GM21515 (cell line): ENCODE measurements around the gene IL15RA.
"Not testable (repeated sequence)": the region's sequence is repeated elsewhere in the genome, so short reads cannot be mapped to it uniquely, and the experiment has no call there.

Experiments
- ATAC-seq: cut with Tn5 transposase; IDR thresholded peaks from one replicate; pipeline ENCODE4 v1.9.1; 2021; ENCODE audit not compliant: unreplicated experiment

Gene IL15RA

DNA sequence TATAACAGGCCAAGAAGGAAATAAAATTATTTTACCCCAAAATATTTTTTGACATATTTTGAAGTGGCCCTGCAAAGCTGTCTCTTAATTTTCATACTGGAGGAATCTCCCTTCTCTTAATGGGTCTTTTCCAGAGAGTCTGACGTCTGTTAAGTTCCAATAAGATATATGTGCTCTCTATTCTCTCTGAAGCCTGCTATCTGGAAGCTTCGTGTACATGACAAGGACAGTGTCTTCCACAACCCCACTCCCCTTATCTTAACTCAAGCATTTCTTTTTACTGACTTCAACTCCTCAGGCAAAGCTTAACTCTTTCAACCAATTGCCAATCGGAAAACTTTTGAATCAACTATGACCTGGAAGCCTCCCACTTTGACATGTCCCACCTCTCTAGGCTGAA lies 29.2 kb upstream of the IL15RA start:
- no peak for ATAC-seq

- ATAC-seq: no peak
Measured at GRCh38 chr10:6005856-6006395, 28.6 kb upstream of the IL15RA start.

DNA sequence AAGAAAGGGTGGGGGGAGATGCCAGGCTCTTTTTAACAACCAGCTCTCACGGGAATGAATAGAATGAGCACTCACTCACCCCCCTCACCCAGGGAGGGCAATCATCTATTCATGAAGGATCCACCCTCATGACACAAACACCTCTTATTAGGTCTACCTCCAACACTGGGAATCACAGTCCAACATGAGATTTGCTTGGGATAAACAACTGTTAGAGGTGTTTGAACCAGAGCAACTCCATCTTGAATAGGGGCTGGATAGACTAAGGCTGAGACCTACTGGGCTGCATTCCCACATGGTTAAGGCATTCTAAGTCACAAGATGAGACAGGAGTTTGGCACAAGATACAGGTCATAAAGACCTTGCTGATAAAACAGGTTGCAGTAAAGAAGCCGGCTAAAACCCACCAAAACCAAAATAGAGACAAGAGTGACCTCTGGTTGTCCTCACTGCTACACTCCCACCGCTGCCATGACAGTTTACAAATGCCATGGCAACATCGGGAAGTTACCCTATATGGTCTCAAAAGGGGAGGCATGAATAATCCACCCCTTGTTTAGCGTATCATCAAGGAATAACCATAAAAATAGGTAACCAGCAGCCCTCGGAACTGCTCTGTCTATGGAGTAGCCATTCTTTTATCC lies 27.9 kb upstream of the IL15RA start:
- ATAC-seq: not testable (repeated sequence)

- ATAC-seq: peak; percentile 60
Measured at GRCh38 chr10:6002809-6003510, 25.6 kb upstream of the IL15RA start.

- ATAC-seq: no peak
Measured at GRCh38 chr10:5999440-6000165, 22.3 kb upstream of the IL15RA start.

DNA sequence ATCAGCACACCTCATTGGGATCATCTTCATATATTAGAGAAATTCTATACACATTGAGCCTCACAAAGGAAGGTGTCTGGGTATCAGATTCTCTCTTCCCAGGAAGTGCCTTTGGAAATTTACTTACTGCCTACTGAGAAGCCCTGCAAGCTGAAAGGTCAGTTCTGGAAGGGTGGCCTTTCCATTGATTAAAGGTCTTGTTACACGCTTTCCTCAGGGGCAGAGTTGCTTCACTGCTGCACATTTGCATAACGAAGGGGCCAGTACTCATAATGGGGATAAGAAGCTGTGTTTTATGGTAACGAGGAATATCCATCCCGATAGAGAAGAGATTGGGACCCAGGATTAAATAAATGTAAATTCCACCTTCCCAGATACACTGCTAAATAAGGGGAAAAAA lies 19.4 kb upstream of the IL15RA start:
- no peak for ATAC-seq

DNA sequence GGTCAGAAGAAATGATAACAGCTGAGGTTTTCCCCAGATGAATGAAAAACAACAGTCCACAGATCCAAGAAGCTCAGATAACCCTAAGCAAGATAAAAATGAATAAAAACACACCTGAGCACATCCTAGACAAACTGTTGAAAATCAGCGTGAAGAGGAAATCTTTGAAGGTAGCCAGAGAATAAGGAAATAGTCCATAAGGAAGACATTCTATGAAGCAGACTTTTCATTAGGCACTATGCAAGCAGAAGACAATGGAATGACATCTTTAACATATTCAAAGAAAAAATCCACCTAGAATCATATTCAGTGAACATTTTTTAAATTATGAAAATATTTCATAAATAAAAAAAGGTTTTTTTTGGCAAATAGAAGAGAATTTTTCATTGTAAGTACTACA lies 15.1 kb upstream of the IL15RA start:
- ATAC-seq: no peak

GRCh38 chr10:5991708-5992107 lies 14.4 kb upstream of the IL15RA start:
- no peak for ATAC-seq

GRCh38 chr10:5989756-5990155 lies 12.4 kb upstream of the IL15RA start:
- no peak for ATAC-seq

DNA sequence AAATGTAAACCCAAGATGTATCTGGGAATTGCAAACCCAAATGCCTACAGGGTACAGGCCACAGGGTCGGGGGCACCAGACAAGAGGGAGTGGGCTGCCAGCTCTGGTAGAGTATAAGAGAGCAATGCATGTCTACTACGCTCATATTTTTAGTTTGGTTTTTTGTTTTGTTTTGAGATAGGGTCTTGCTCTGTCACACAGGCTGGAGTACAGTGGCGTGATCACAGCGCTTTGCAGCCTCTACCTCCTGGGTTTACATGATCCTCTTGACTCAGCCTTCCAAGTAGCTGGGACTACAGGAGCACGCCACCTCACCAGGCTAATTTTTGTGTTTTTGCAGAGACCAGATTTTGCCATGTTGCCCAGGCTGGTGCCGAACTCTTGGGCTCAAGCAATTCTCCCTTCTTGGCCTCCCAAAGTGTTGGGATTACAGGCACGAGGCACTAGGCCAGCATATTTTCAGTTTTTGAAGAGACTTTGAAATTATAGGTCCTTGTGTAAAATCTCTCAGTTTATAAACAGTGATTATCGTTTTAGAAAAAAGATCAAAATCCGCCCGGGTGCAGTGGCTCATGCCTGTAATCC lies 11.1 kb upstream of the IL15RA start:
- no peak for ATAC-seq

- no peak for ATAC-seq
Measured at GRCh38 chr10:5987747-5988146, 10.4 kb upstream of the IL15RA start.

DNA sequence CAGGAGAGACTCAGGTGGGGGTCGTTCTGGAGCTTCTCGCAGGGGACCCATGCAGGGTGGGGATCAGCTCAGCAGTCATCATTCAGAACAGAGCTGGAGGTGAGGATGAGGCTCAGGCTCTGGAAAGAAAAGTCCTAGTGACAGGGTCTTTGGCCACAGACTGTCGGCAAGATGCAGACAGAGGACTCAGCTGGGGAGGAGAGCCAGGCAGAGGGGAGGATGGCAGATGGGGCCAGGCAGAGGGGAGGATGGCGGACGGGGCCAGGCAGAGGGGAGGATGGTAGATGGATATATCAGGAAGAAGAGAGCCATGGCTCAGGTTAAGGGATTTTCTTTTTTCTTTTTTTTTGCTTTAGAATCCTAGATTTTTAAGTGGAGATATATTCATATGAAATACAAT lies 7.7 kb upstream of the IL15RA start:
- no peak for ATAC-seq

- ATAC-seq: no peak
Measured at GRCh38 chr10:5983774-5984173, 6.4 kb upstream of the IL15RA start.

DNA sequence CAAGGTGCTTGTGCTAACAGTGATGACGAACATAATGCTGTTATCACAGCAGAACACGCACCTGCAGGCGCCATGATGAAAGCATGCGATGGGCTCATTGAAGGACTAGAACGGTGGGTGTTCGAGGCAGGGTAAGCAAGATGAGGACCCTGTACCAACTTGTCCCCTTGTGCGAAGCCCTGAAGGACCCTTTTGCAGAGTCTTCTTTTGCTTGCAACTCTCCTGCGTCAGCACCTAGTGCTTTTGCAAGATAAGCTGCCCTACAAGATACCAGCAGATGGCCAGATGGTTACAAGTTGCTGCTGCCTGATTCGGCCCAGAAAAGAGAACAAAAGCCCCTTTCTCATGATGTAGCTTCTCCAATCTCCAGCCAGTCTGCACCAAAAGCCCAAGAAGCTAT lies 4.2 kb upstream of the IL15RA start:
- no peak for ATAC-seq

- ATAC-seq: no peak
Measured at GRCh38 chr10:5978230-5978489, 817 bp upstream of the IL15RA start.

DNA sequence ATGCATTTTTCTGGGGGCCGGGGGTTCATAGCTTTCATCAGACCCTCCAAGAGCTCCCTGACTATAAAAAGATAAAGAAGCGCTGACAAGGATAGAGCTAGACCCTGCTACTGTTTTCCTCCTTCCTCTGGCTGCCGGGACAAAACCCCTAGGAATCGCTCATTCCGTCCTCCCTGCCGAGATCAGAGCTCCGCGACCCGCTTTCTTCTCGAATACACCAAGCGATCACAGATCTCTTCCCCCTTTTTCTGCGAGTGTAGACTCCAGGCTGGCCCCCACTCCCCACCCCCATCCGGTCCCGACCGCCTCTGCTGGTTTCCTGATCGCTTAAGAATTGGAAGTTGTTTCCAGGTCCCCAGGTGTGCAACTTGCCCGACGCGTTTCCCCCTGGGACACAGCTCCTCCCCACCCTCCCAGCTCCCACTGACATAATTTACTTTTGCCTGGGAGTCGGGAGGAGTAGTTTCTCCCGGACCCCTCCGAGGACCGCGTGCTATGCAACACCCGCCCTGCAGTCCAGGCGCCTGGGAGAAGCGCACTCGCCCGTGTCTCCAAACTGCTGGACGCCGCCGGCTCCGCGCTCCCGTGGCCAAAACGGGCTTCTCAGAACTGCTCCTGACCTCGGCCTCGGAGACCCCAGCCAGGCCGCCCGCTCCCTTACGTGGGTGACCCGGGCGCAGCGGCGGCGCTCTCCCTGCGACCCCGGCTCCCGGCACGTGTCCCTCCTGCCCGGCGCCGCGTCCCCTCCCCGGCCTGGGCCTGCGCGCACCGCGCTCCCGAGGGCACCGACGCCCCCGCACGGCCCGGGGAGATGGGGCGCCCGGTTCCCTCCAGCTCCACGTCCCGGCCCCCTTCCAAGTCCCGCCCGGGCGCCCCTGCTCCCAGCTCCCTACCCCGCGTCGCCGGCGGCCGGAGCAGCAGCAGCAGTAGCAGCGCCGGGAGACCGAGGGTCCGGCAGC lies 552 bp downstream of the IL15RA start:
- peak; percentile 17 for ATAC-seq

DNA sequence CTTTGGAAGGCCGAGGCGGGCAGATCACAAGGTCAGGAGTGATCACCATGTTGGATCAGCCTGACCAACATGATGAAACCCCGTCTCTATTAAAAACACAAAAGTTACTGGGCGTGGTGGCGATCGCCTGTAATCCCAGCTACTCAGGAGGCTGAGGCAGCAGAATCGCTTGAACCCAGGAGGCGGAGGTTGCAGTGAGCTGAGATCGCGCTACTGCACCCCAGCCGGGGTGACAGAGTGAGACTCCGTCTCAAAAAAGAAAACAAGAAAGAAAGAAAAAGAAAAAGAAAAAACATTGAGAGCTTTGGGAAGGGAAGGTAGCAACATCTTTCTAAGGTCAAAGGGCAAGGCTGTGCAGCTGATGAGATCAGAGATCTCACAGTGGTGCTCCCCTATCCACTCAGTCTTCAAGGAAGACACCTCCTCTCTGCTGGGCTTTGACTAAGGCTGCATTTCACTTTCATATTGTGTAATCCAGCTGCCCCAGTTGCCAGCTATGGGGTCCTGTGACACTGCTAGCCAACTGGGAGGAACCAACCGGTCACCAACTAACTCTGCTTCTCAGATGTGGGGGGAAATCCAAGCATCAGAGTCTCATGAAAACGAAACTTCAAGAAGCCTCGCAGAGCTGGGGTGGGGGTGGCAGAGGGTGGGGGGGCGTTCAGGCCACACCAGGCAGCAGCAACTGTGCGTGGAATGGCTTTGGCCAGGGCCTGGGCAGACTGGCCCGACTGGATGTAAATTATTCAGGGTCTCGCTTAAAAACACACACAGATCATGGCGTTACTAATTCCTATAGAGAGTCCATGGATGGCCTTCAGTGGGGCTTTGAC lies 1.5 kb downstream of the IL15RA start:
- peak; percentile 43 for ATAC-seq

DNA sequence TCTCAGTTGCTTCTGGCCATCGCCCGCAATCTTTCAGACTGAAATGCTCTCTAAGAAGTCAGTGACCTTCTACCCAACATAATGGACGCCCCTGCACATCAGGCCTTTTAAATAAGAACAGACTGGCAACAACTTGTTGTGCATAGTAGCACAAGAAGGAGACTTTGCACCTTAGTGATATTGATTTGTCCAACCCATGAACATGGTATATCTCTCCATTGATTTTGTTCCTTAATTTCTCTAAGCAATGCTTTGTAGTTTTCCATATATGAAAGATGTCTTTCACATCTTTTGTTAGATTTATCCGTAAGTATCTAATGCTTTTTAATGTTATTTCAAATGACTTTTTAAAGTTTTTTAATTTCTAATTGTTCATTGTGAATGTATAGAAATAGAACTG lies 4.3 kb downstream of the IL15RA start:
- no peak for ATAC-seq

- no peak for ATAC-seq
Measured at GRCh38 chr10:5971886-5972285, 5.5 kb downstream of the IL15RA start.

DNA sequence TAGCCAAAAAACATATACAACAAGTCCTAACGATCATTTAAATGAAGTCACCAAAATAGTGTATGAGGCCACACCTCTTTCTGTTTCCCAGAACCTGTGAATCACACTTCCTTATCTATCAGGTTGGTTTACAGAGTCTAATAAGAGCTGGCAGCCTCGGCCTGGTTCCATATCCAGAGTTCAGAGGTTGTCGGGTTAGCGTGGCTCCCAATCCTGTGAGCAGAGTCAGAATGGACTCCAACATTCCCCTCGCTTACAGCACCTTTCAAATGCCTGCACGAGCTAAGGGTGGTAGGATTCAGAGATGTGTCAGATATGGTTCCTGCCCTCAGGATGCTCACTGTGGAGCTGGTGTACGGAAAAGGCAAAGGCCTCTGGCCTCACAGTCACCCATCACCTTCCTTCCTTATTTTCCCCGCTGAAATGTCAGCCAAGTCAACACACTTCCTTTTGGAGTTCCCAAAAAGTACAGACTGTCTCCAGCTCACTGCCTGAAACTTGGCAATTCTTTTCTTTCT lies 6.0 kb downstream of the IL15RA start:
- no peak for ATAC-seq
